Measurements from ENCODE around the gene GRAMD2B. TPM values are rescaled to one million over a fixed set of nuclear protein-coding genes. Genes with fewer than 3 reads are reported as not detected.
A peak's percentile ranks its signal among the peaks of the same experiment; 100 is the strongest.

Gene GRAMD2B
- total RNA-seq, 1 donor from 2014 or later = 18.3 TPM

- no peak for TF ChIP-seq CTCF (conservative IDR thresholded peaks at IDR 0.05)
- Mint-ChIP-seq H3K9me3 (no peaks in the 10 kb centered on the region), H3K4me3 (no peak overlapping the region), H3K36me3 (peaks cover 27% of the 10 kb centered on the region), H3K27ac (no peak overlapping the region), H3K4me1 (ENCODE audit: unreplicated experiment) (peaks cover 24% of the 10 kb centered on the region), H3K27me3 (no peaks in the 10 kb centered on the region)
- DNase-seq (ENCODE audit: extremely low spot score, unreplicated experiment) = no peak
These were observed 58.0 kb downstream of the GRAMD2B start for GRCh38 chr5:126481243-126481642.

GRCh38 chr5:126482591-126482990 lies 59.4 kb downstream of the GRAMD2B start:
- peaks cover 19% of the 10 kb centered on the region for H3K4me1 Mint-ChIP-seq (ENCODE audit: unreplicated experiment)
- no peaks in the 10 kb centered on the region for H3K9me3 Mint-ChIP-seq
- no peaks in the 10 kb centered on the region for H3K27me3 Mint-ChIP-seq
- H3K36me3 Mint-ChIP-seq = peaks cover 35% of the 10 kb centered on the region
- TF ChIP-seq CTCF (conservative IDR thresholded peaks at IDR 0.05) = no peak
- H3K27ac Mint-ChIP-seq = no peak overlapping the region
- no peak for DNase-seq (ENCODE audit: extremely low spot score, unreplicated experiment)
- no peak overlapping the region for H3K4me3 Mint-ChIP-seq

DNA sequence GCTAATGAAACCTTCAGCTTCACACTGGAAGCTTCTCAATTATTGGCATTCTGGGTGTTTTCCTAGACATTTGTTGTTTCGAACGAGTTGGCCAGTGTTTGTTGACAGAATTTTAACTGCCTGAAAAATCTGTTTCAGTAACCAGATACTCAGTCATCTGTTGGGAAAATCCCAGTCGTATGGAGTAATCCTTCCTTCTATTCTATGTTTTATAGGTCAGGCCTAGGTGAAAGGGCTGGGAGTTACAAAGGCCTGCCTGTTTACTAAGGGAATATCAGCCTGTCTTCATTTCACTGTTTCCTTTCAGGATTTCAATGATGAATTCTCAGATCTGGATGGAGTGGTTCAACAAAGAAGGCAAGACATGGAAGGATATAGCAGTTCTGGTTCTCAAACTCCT lies 59.9 kb downstream of the GRAMD2B start:
- Mint-ChIP-seq H3K4me1 (ENCODE audit: unreplicated experiment) (peaks cover 19% of the 10 kb centered on the region), H3K36me3 (peaks cover 35% of the 10 kb centered on the region), H3K4me3 (peak overlapping the region; percentile 49), H3K27ac (peak overlapping the region; percentile 12), H3K27me3 (no peaks in the 10 kb centered on the region), H3K9me3 (no peaks in the 10 kb centered on the region)
- no peak for DNase-seq (ENCODE audit: extremely low spot score, unreplicated experiment)
- no peak for TF ChIP-seq CTCF (conservative IDR thresholded peaks at IDR 0.05)

DNA sequence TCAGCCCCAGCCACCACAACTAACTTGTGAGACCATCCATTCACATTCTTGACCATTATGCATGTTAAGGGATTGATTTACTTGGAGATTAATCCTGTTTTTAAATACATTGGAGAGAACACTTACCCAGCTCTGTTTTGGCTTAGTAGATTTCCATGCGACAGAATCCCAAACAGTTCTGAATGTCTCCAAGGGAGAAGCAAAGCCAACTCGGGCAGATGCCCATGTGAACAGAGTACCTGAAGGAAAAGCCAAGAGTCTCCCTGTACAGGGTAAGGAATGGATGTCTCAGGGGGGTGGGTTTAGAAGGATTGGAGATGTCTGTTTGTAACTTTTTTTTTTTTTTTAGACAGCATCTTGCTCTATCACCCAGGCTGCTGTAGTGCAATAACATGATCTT lies 61.0 kb downstream of the GRAMD2B start:
- Mint-ChIP-seq H3K4me3 (no peak overlapping the region), H3K9me3 (no peaks in the 10 kb centered on the region), H3K27me3 (no peaks in the 10 kb centered on the region), H3K27ac (no peak overlapping the region), H3K4me1 (ENCODE audit: unreplicated experiment) (peaks cover 30% of the 10 kb centered on the region), H3K36me3 (peaks cover 35% of the 10 kb centered on the region)
- TF ChIP-seq CTCF (conservative IDR thresholded peaks at IDR 0.05) = no peak
- DNase-seq (ENCODE audit: extremely low spot score, unreplicated experiment) = no peak

- TF ChIP-seq CTCF (conservative IDR thresholded peaks at IDR 0.05) = no peak
- H3K36me3 Mint-ChIP-seq = peaks cover 31% of the 10 kb centered on the region
- H3K9me3 Mint-ChIP-seq = no peaks in the 10 kb centered on the region
- no peak overlapping the region for H3K4me3 Mint-ChIP-seq
- DNase-seq (ENCODE audit: extremely low spot score, unreplicated experiment) = no peak
- no peak overlapping the region for H3K27ac Mint-ChIP-seq
- H3K4me1 Mint-ChIP-seq (ENCODE audit: unreplicated experiment) = peaks cover 49% of the 10 kb centered on the region
- no peaks in the 10 kb centered on the region for H3K27me3 Mint-ChIP-seq
These were observed 63.1 kb downstream of the GRAMD2B start for GRCh38 chr5:126486332-126486731.

DNA sequence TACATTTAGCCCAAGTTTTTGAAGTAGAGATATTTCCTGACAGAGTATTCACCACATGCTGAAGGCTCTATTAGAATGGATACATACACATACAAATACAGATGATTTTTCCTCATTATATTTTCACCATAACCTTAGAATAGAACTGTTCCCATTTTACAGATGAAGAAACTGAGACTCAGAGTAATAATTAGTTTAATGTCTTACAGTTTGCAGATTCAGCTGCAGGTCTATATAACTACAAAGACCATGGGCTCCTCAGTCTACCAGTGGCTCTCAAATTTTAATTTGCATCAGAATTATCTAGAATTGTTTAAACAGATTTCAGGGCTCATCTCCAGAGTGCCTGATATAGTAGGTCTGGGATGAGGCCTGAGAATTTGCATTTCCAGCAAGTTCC lies 64.4 kb downstream of the GRAMD2B start:
- Mint-ChIP-seq H3K36me3 (peaks cover 28% of the 10 kb centered on the region), H3K4me3 (no peak overlapping the region), H3K9me3 (no peaks in the 10 kb centered on the region), H3K4me1 (ENCODE audit: unreplicated experiment) (peaks cover 48% of the 10 kb centered on the region), H3K27me3 (no peaks in the 10 kb centered on the region), H3K27ac (no peak overlapping the region)
- no peak for DNase-seq (ENCODE audit: extremely low spot score, unreplicated experiment)
- no peak for TF ChIP-seq CTCF (conservative IDR thresholded peaks at IDR 0.05)
